Lower lobe of right lung (tissue), 2 donors: ENCODE measurements around the gene C3orf18. TPM values are rescaled to one million over a fixed set of nuclear protein-coding genes. Genes with fewer than 3 reads are reported as not detected.
A peak's percentile ranks its signal among the peaks of the same experiment; 100 is the strongest.

Source experiments
- ATAC-seq, 2 donors: fragments of 200-7000 bp; cut with Tn5 transposase; one replicate each; pipeline ENCODE4 v1.9.1; 2020 to 2022; ENCODE audit warnings: mild to moderate bottlenecking in 2 of 2, moderate library complexity in 2 of 2
- DNase-seq: peaks from one replicate; pipeline ENCODE4 v3.0.0-alpha.2; 2020
- H3K27ac ChIP-seq: fragments of 200-600 bp; one replicate; pipeline ENCODE4 v1.8.0; 2022
- H3K27me3 ChIP-seq: fragments of 200-600 bp; one replicate; pipeline ENCODE4 v1.8.0; 2022; ENCODE audit warnings: low read depth
- H3K36me3 ChIP-seq: fragments of 200-600 bp; one replicate; pipeline ENCODE4 v1.8.0; 2022; ENCODE audit warnings: mild to moderate bottlenecking
- H3K4me1 ChIP-seq: fragments of 200-600 bp; one replicate; pipeline ENCODE4 v1.8.0; 2022
- H3K4me3 ChIP-seq: fragments of 200-600 bp; one replicate; pipeline ENCODE4 v1.8.0; 2022; ENCODE audit warnings: mild to moderate bottlenecking
- H3K9me3 ChIP-seq: fragments of 200-600 bp; one replicate; pipeline ENCODE4 v1.8.0; 2022
- intact Hi-C: fragments of 100-400 bp; cut with DNase I; formaldehyde crosslinking; loops from one replicate; pipeline ENCODE4 v1.11.0; 2022
- total RNA-seq: library from RNA; stranded (reverse); fragmentation: NEBNext Ultra II Directional; extraction: Animal tissue kit (Norgen Biotek cat#: 25700); gene quantifications from one replicate; pipeline ENCODE4 v1.2.1, GENCODE V29; 2021
- TF ChIP-seq, protein P1 (sequence below): fragments of 200-600 bp; IDR thresholded peaks from one replicate; pipeline ENCODE4 v1.8.0; 2022; ENCODE audit warnings: antibody characterized with exemption, mild to moderate bottlenecking
- donor health status: DM: no; HTN: yes; CAD: no; lungs with severe emphysema.

Gene C3orf18
- total RNA-seq, 1 donor from 2014 or later = 6.7 TPM

DNA sequence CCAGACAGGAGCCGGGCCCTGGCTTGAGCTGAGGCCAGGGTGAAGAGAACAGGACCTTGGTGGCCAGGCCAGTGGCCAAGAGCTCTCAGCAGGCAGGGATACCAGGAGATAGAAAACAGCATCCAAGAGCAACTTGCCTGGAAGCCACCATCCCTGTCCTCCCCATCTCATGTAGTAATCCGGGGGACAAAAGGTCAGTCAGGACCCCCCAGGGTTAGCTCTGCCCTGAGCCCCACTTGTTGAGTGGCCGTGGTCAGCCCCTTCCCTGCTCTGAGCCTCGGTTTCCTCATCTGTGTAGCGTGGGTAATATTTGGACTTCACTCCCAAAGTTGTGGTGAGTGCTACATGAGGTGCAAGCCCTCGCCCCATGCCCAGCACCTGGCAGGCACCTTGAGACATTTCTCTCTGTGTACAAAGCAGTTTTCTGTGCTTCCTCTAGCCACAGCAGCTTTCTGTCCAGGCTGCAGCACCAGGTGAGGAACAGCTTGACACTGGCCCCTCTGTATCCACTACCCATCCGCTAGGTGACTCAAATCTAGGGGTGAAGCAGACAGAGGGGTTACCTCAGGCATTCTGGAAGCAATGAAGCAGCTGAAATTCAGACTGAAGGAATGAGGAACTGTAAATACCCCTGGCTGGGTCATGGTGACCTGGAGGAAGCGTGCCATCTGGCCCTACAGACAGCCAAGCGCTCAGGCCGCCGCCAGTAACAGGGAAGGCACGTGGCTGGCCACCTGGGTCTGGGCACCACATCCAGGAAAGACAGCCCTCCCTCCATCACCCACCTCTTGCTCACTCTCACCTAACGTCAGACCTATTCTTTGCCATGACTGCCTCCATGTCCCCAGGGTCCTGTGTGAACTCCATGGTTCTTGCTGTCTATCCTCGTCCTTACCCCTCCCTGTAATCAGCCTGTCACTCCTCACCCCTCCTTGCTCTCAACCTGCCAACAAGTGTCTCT is 37.4 kb upstream of the C3orf18 start:
- Histone ChIP-seq H3K27ac (peak overlapping the region; percentile 91), H3K4me3 (no peak overlapping the region), H3K36me3 (peaks cover 45% of the 10 kb centered on the region), H3K9me3 (no peaks in the 10 kb centered on the region), H3K4me1 (peaks cover 99% of the 10 kb centered on the region), H3K27me3 (no peaks in the 10 kb centered on the region)
- DNase-seq (no peak), ATAC-seq (no peak)
- intact Hi-C loops = no loop called here
- TF ChIP-seq, protein P1, sequence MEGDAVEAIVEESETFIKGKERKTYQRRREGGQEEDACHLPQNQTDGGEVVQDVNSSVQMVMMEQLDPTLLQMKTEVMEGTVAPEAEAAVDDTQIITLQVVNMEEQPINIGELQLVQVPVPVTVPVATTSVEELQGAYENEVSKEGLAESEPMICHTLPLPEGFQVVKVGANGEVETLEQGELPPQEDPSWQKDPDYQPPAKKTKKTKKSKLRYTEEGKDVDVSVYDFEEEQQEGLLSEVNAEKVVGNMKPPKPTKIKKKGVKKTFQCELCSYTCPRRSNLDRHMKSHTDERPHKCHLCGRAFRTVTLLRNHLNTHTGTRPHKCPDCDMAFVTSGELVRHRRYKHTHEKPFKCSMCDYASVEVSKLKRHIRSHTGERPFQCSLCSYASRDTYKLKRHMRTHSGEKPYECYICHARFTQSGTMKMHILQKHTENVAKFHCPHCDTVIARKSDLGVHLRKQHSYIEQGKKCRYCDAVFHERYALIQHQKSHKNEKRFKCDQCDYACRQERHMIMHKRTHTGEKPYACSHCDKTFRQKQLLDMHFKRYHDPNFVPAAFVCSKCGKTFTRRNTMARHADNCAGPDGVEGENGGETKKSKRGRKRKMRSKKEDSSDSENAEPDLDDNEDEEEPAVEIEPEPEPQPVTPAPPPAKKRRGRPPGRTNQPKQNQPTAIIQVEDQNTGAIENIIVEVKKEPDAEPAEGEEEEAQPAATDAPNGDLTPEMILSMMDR = no peak

GRCh38 chr3:50604110-50604621 is 36.6 kb upstream of the C3orf18 start:
- H3K27ac ChIP-seq = peak overlapping the region; percentile 94
- H3K4me1 ChIP-seq = peaks cover 99% of the 10 kb centered on the region
- no peaks in the 10 kb centered on the region for H3K27me3 ChIP-seq
- DNase-seq (no peak), ATAC-seq (no peak)
- H3K4me3 ChIP-seq = no peak overlapping the region
- H3K36me3 ChIP-seq = peaks cover 45% of the 10 kb centered on the region
- H3K9me3 ChIP-seq = no peaks in the 10 kb centered on the region
- TF ChIP-seq, protein P1 = no peak
- intact Hi-C loops = no loop called here

DNA sequence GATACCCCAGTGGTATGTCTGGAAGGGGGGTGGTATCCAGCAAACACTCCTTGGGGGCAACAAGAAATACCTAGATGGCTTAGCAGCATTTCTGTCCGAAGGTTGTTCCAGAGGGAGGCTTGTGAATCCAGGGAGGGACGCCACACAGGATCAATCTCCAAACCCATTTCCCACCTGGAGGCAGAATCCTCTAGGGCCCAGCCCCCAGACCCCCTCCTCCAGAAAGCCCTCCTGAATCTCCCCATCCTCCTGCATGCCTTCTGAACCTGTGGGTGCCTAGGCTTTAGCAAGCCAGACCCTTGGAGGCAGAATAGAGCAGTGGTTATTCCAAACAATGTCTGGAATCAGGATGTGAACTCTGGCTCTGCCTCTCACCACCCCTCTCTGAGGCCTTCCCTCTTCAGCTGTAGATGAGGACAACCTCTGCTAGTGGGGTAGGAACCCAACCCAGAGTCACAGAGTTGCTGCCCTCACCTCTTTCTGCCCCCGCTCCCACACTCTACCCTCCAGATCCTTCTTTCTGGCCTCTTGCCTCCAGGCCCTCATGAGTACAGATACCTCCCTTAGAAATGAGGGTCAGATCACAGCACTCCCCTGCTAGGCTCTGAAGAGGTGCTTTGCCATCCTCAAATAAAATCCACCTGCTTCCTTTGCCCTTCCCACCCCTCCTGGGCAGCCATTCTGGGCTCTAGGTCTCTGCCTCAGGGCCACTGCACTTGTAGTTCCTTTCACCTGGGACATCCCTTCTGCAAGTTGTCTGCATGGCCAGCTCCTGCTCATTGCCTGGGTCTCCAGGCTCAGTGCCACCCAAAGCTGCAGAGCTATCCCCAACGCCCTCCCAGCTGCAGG is 35.9 kb upstream of the C3orf18 start:
- TF ChIP-seq, protein P1 = no peak
- DNase-seq (no peak), ATAC-seq (no peak)
- H3K9me3 ChIP-seq = no peaks in the 10 kb centered on the region
- intact Hi-C loops = no loop called here
- no peak overlapping the region for H3K4me3 ChIP-seq
- H3K27ac ChIP-seq = peak overlapping the region; percentile 94
- H3K36me3 ChIP-seq = peaks cover 45% of the 10 kb centered on the region
- no peaks in the 10 kb centered on the region for H3K27me3 ChIP-seq
- H3K4me1 ChIP-seq = peaks cover 96% of the 10 kb centered on the region

- Histone ChIP-seq H3K4me3 (no peak overlapping the region), H3K36me3 (peaks cover 38% of the 10 kb centered on the region), H3K9me3 (no peaks in the 10 kb centered on the region), H3K4me1 (peaks cover 94% of the 10 kb centered on the region), H3K27me3 (no peaks in the 10 kb centered on the region), H3K27ac (peak overlapping the region; percentile 94)
- no peak for DNase-seq
- TF ChIP-seq, protein P1 = no peak
- peak; percentile 7 to 10 for ATAC-seq
- intact Hi-C loops = no loop called here
Observed at GRCh38 chr3:50602595-50603191, 35.1 kb upstream of the C3orf18 start.
